HEK293 (cell line): ENCODE data around the gene PADI3.
"Not testable (repeated sequence)": the region's sequence is repeated elsewhere in the genome, so short reads cannot be mapped to it uniquely, and the experiment has no call there.

Experiments
- CTCF ChIA-PET: fragments of 350-600 bp; formaldehyde crosslinking; extraction: SDS; loops from one replicate; lab custom pipeline; 2021; ENCODE audit warnings: antibody characterized with exemption; lab: Yijun Ruan, JAX
- POLR2A ChIA-PET: fragments of 300-600 bp; formaldehyde crosslinking; extraction: SDS; loops from one replicate; lab custom pipeline; 2020; ENCODE audit warnings: antibody characterized with exemption, inconsistent platforms; lab: Yijun Ruan, JAX
- H3K27ac ChIP-seq: fragments of 200-500 bp; sonication (Bioruptor generic); 2 replicates; pipeline ENCODE4 v1.5.1; 2014; ENCODE audit warnings: low read depth, low read length, control low read depth, inconsistent platforms; ENCODE audit errors: extremely low read depth
- H3K36me3 ChIP-seq, 2 experiments: fragments of 200-500 bp in 1 of 2; sonication (Bioruptor generic) in 1 of 2; 1 replicate in 1 of 2; 2 replicates in 1 of 2; pipeline ENCODE4 v1.5.1; 2014 to 2017; ENCODE audit warnings: inconsistent platforms in 2 of 2, low read length in 2 of 2; ENCODE audit not compliant: control insufficient read depth in 2 of 2, insufficient read depth in 1 of 2
- H3K4me1 ChIP-seq: fragments of 200-500 bp; sonication (Bioruptor generic); 2 replicates; pipeline ENCODE4 v1.5.1; 2014; ENCODE audit warnings: mild to moderate bottlenecking, low read length, inconsistent platforms; ENCODE audit not compliant: control insufficient read depth, insufficient read depth
- H3K4me3 ChIP-seq: 2 replicates; pipeline ENCODE4 v1.5.1; 2011; ENCODE audit warnings: low read depth, mild to moderate bottlenecking, control low read depth, low read length, moderate library complexity
- H3K9me3 ChIP-seq: fragments of 200-500 bp; sonication (Bioruptor generic); 2 replicates; pipeline ENCODE4 v1.5.1; 2014; ENCODE audit warnings: low read depth, low read length, inconsistent platforms; ENCODE audit not compliant: control insufficient read depth, insufficient read depth
- HIC1 ChIP-seq: fragments of 450-650 bp; formaldehyde crosslinking; IDR thresholded peaks from 2 replicates; pipeline ENCODE4 v1.5.1; 2016; ENCODE audit warnings: missing biosample characterization, missing genetic modification characterization
- KLF10 ChIP-seq: fragments of 450-650 bp; IDR thresholded peaks from 2 replicates; pipeline ENCODE4 v1.5.1; 2018; ENCODE audit warnings: missing biosample characterization, mild to moderate bottlenecking, missing genetic modification characterization
- SETDB1 ChIP-seq: IDR thresholded peaks from one replicate; pipeline ENCODE4 v1.6.1; 2017; ENCODE audit warnings: mild to moderate bottlenecking, low read length, moderate library complexity, mixed read lengths; ENCODE audit not compliant: insufficient read length
- ZBTB17 ChIP-seq: fragments of 450-650 bp; formaldehyde crosslinking; IDR thresholded peaks from 2 replicates; pipeline ENCODE4 v1.5.1; 2016; ENCODE audit warnings: missing biosample characterization, missing genetic modification characterization
- ZNF132 ChIP-seq: fragments of 450-650 bp; formaldehyde crosslinking; IDR thresholded peaks from 2 replicates; pipeline ENCODE4 v1.5.1; 2017; ENCODE audit warnings: missing biosample characterization, missing genetic modification characterization, borderline replicate concordance
- ZNF146 ChIP-seq: fragments of 450-650 bp; formaldehyde crosslinking; IDR thresholded peaks from 2 replicates; pipeline ENCODE4 v1.5.1; 2016; ENCODE audit warnings: missing biosample characterization, missing genetic modification characterization
- ZNF23 ChIP-seq: fragments of 450-650 bp; formaldehyde crosslinking; IDR thresholded peaks from 2 replicates; pipeline ENCODE4 v1.5.1; 2016; ENCODE audit warnings: missing biosample characterization, missing genetic modification characterization, borderline replicate concordance
- ZNF335 ChIP-seq: fragments of 450-650 bp; formaldehyde crosslinking; conservative IDR thresholded peaks from 2 replicates; pipeline ENCODE4 v1.5.1; 2016; ENCODE audit warnings: missing biosample characterization, missing genetic modification characterization
- ZNF354C ChIP-seq: fragments of 450-650 bp; formaldehyde crosslinking; IDR thresholded peaks from 2 replicates; pipeline ENCODE4 v1.5.1; 2016; ENCODE audit warnings: missing biosample characterization, missing genetic modification characterization, low read depth, borderline replicate concordance
- ZNF362 ChIP-seq: fragments of 450-650 bp; formaldehyde crosslinking; IDR thresholded peaks from 2 replicates; pipeline ENCODE4 v1.5.1; 2016; ENCODE audit warnings: missing biosample characterization, missing genetic modification characterization
- ZNF426 ChIP-seq: fragments of 450-650 bp; formaldehyde crosslinking; IDR thresholded peaks from 2 replicates; pipeline ENCODE4 v1.5.1; 2017; ENCODE audit warnings: missing biosample characterization, missing genetic modification characterization, mild to moderate bottlenecking, inconsistent platforms, moderate library complexity
- ZNF623 ChIP-seq: fragments of 450-650 bp; formaldehyde crosslinking; IDR thresholded peaks from 2 replicates; pipeline ENCODE4 v1.5.1; 2016; ENCODE audit warnings: missing biosample characterization, missing genetic modification characterization
- ZSCAN30 ChIP-seq: fragments of 450-650 bp; IDR thresholded peaks from 2 replicates; pipeline ENCODE4 v1.5.1; 2018; ENCODE audit warnings: missing biosample characterization, mild to moderate bottlenecking, missing genetic modification characterization, moderate library complexity

The PADI3 gene

GRCh38 chr1:17316704-17317103 is 67.8 kb downstream of the PADI3 start:
- no peaks in the 10 kb centered on the region for H3K9me3 ChIP-seq
- H3K27ac ChIP-seq = no peak overlapping the region
- POLR2A ChIA-PET = no interaction called here
- CTCF ChIA-PET = interaction anchor here (1.2 kb wide), 1 partner anchor 20 kb away, joined by 3 read pairs; no protein-coding TSS in a partner anchor
- H3K4me3 ChIP-seq = no peak overlapping the region
- no peaks in the 10 kb centered on the region for H3K36me3 ChIP-seq
- no peaks in the 10 kb centered on the region for H3K4me1 ChIP-seq
- no peak for TF ChIP-seq ZNF132 (tag by site-specific recombination)
- TF ChIP-seq ZNF426 (tag by site-specific recombination) = peak; percentile 14; the same call in 1 of the 2 replicates
- no peak for TF ChIP-seq ZBTB17 (tag by site-specific recombination)
- no peak for TF ChIP-seq ZNF362 (tag by site-specific recombination)
- TF ChIP-seq HIC1 (tag by site-specific recombination) = no peak

GRCh38 chr1:17318262-17318661 is 69.4 kb downstream of the PADI3 start:
- no peaks in the 10 kb centered on the region for H3K36me3 ChIP-seq
- POLR2A ChIA-PET = no interaction called here
- CTCF ChIA-PET = interaction anchor here (0.7 kb wide), 1 partner anchor 206 kb away, joined by 7 read pairs; no protein-coding TSS in a partner anchor
- H3K9me3 ChIP-seq = no peaks in the 10 kb centered on the region
- TF ChIP-seq ZNF146 (tag by site-specific recombination) = no peak
- TF ChIP-seq ZNF23 (tag by site-specific recombination) = no peak
- no peak for TF ChIP-seq ZNF335 (tag by site-specific recombination)
- TF ChIP-seq ZNF354C = no peak
- TF ChIP-seq KLF10 = no peak
- H3K4me1 ChIP-seq = no peaks in the 10 kb centered on the region
- H3K27ac ChIP-seq = no peak overlapping the region
- H3K4me3 ChIP-seq = no peak overlapping the region

GRCh38 chr1:17319561-17320350 is 70.9 kb downstream of the PADI3 start:
- no peak overlapping the region for H3K27ac ChIP-seq
- H3K4me1 ChIP-seq = no peaks in the 10 kb centered on the region
- H3K4me3 ChIP-seq = no peak overlapping the region
- ChIA-PET CTCF (interaction anchor here (0.5 to 0.6 kb wide), 3 partner anchors 228 to 927 kb away, joined by 3 to 5 read pairs (median 3); no protein-coding TSS in a partner anchor), POLR2A (no interaction called here)
- no peaks in the 10 kb centered on the region for H3K36me3 ChIP-seq
- no peaks in the 10 kb centered on the region for H3K9me3 ChIP-seq
- TF ChIP-seq SETDB1 (peak; percentile 57), ZNF623 (tag by site-specific recombination) (no peak), ZSCAN30 (tag by site-specific recombination) (no peak)
- TF ChIP-seq, all 188 proteins: peak for 1

GRCh38 chr1:17321857-17322390 is 73.0 kb downstream of the PADI3 start:
- ChIA-PET CTCF (interaction anchor here (0.6 to 2.0 kb wide), 3 partner anchors 14 to 766 kb away, joined by 3 to 13 read pairs (median 3); no protein-coding TSS in a partner anchor), POLR2A (interaction anchor here (0.7 kb wide), 1 partner anchor 81 kb away, joined by 3 read pairs; no protein-coding TSS in a partner anchor)
- not testable (repeated sequence) for H3K27ac ChIP-seq, H3K4me1 ChIP-seq, H3K4me3 ChIP-seq, H3K9me3 ChIP-seq, H3K36me3 ChIP-seq
